Endodermal cell (in vitro differentiated cells): ENCODE data around the gene GSK3A. TPM values are rescaled to one million over a fixed set of nuclear protein-coding genes. Genes with fewer than 3 reads are reported as not detected.
"Not testable (repeated sequence)": the region's sequence is repeated elsewhere in the genome, so short reads cannot be mapped to it uniquely, and the experiment has no call there.

Experiments used
- DNase-seq: peaks from one replicate; pipeline ENCODE4 v3.0.0-alpha.2; 2017
- H3K27ac ChIP-seq: 2 replicates; pipeline ENCODE4 v1.5.1; 2013; ENCODE audit warnings: mild to moderate bottlenecking, low read depth, low read length, moderate library complexity
- H3K27me3 ChIP-seq: 2 replicates; pipeline ENCODE4 v1.6.1; 2013; ENCODE audit warnings: mild to moderate bottlenecking, low read length, moderate library complexity; ENCODE audit not compliant: insufficient read depth, control insufficient read depth, poor library complexity, severe bottlenecking
- H3K36me3 ChIP-seq: 2 replicates; pipeline ENCODE4 v1.7.0; 2013; ENCODE audit warnings: mild to moderate bottlenecking, low read length, moderate library complexity; ENCODE audit not compliant: control insufficient read depth, insufficient read depth
- H3K4me1 ChIP-seq: one replicate; pipeline ENCODE4 v1.7.0; 2013; ENCODE audit warnings: low read length; ENCODE audit not compliant: control insufficient read depth, insufficient read depth
- H3K4me3 ChIP-seq: 2 replicates; pipeline ENCODE4 v1.5.1; 2013; ENCODE audit warnings: mild to moderate bottlenecking, low read length, moderate library complexity
- H3K9ac ChIP-seq: 2 replicates; pipeline ENCODE4 v1.6.1; 2013; ENCODE audit warnings: mild to moderate bottlenecking, low read length, moderate library complexity; ENCODE audit not compliant: poor library complexity, severe bottlenecking; ENCODE audit errors: extremely low read depth
- H3K9me3 ChIP-seq: 2 replicates; pipeline ENCODE4 v1.6.1; 2013; ENCODE audit warnings: mild to moderate bottlenecking, low read length, moderate library complexity; ENCODE audit not compliant: control insufficient read depth
- H3K27ac Mint-ChIP-seq: 2 replicates; pipeline ENCODE4 v1.8.0; 2020; ENCODE audit warnings: mixed read lengths
- H3K27me3 Mint-ChIP-seq: 2 replicates; pipeline ENCODE4 v1.8.0; 2021; ENCODE audit warnings: mild to moderate bottlenecking, mixed read lengths; ENCODE audit not compliant: insufficient read depth
- H3K36me3 Mint-ChIP-seq: 2 replicates; pipeline ENCODE4 v1.8.0; 2020; ENCODE audit warnings: low read depth, mixed read lengths
- H3K4me1 Mint-ChIP-seq: 2 replicates; pipeline ENCODE4 v1.8.0; 2020; ENCODE audit warnings: mixed read lengths
- H3K4me3 Mint-ChIP-seq: 2 replicates; pipeline ENCODE4 v1.8.0; 2020; ENCODE audit warnings: mild to moderate bottlenecking, moderate library complexity, mixed read lengths
- H3K9me3 Mint-ChIP-seq: 2 replicates; pipeline ENCODE4 v1.8.0; 2020; ENCODE audit warnings: mild to moderate bottlenecking, mixed read lengths
- WGBS, 2 experiments: methylation state at CpG; one replicate each; pipeline versions ENCODE4 v1.1.5 to v1.1.7; 2013; ENCODE audit warnings: missing lambda C conversion rate in 2 of 2, mixed read lengths in 1 of 2; ENCODE audit not compliant: insufficient coverage in 1 of 2, insufficient read length in 1 of 2; 5-methylcytosine and 5-hydroxymethylcytosine counted together
- total RNA-seq, 2 donors: library from RNA; stranded (reverse); fragmentation: NEBNext Ultra II Directional in 1 of 2; extraction: Animal tissue kit (Norgen Biotek cat#: 25700) in 1 of 2; gene quantifications; 2 replicates in 1 of 2; 3 replicates in 1 of 2; pipeline ENCODE4 v1.2.1, GENCODE V29; 2021
- TF ChIP-seq, protein P1 (sequence below): fragments of 200-600 bp; sonication (generic); conservative IDR thresholded peaks from 2 replicates; pipeline ENCODE4 v1.5.0; 2021; ENCODE audit warnings: antibody characterized with exemption, mild to moderate bottlenecking

The GSK3A gene
- total RNA-seq, 2 donors from 2014 or later: 52.6 to 55.1 TPM

DNA sequence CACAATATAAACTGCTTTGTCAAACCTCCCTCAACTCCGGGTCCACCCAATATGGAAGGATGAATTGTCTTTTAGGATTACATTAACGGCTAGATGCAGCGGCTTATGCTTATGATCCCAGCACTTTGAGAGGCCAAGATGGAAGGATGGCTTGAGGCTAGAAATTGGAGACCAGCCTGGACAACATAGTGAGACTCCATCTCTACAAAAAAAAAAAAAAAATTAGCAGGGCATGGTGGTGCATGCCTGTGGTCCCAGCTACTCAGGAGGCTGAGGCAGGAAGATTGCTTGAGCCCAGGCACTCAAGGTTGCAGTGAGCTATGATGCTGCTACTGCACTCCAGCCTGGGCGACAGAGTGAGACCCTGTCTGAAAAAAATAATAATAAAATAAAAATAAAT lies 23.7 kb upstream of the GSK3A start:
- not testable (repeated sequence) for H3K9me3 Mint-ChIP-seq, H3K9me3 ChIP-seq, H3K27ac ChIP-seq, H3K4me3 Mint-ChIP-seq, DNase-seq, H3K27me3 ChIP-seq, H3K9ac ChIP-seq, H3K36me3 Mint-ChIP-seq, H3K36me3 ChIP-seq, H3K4me1 ChIP-seq, H3K4me3 ChIP-seq, H3K27ac Mint-ChIP-seq
- H3K27me3 Mint-ChIP-seq: peaks cover 15% of the 10 kb centered on the region
- H3K4me1 Mint-ChIP-seq: peaks cover 22% of the 10 kb centered on the region
- WGBS, 2 experiments: 91 to 93% methylated on average over 3 of the region's 4 CpGs

DNA sequence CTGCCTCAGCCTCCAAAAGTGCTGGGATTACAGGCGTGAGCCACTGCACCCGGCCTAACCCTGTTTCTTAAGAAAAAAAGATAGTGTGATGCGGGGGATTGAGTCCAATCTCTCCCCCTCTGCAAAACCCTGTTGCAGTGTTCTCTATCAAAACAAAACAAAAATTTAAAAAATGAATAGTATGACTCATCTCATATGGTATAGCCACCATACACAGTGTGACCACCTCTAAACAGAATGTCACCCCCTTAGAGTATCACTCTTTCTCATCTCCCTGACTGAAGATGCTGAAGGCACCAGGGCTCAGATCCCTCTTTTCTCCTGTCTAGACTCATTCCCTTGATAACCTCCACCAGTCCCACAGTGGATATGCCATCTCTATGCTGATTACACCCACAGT lies 19.4 kb upstream of the GSK3A start:
- Histone ChIP-seq H3K9me3 (no peaks in the 10 kb centered on the region), H3K4me3 (no peak overlapping the region), H3K27ac (no peak overlapping the region), H3K9ac (no peak overlapping the region), H3K4me1 (no peaks in the 10 kb centered on the region), H3K27me3 (no peaks in the 10 kb centered on the region), H3K36me3 (no peaks in the 10 kb centered on the region)
- H3K4me1 Mint-ChIP-seq: peaks cover under 1% of the 10 kb centered on the region
- no peaks in the 10 kb centered on the region for H3K36me3 Mint-ChIP-seq
- no peak overlapping the region for H3K4me3 Mint-ChIP-seq
- no peak for DNase-seq
- H3K9me3 Mint-ChIP-seq: no peaks in the 10 kb centered on the region
- H3K27ac Mint-ChIP-seq: no peak overlapping the region
- TF ChIP-seq, protein P1, sequence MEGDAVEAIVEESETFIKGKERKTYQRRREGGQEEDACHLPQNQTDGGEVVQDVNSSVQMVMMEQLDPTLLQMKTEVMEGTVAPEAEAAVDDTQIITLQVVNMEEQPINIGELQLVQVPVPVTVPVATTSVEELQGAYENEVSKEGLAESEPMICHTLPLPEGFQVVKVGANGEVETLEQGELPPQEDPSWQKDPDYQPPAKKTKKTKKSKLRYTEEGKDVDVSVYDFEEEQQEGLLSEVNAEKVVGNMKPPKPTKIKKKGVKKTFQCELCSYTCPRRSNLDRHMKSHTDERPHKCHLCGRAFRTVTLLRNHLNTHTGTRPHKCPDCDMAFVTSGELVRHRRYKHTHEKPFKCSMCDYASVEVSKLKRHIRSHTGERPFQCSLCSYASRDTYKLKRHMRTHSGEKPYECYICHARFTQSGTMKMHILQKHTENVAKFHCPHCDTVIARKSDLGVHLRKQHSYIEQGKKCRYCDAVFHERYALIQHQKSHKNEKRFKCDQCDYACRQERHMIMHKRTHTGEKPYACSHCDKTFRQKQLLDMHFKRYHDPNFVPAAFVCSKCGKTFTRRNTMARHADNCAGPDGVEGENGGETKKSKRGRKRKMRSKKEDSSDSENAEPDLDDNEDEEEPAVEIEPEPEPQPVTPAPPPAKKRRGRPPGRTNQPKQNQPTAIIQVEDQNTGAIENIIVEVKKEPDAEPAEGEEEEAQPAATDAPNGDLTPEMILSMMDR: no peak
- WGBS, 2 experiments: 93 to 100% methylated on average over 3 of the region's 3 CpGs
- H3K27me3 Mint-ChIP-seq: peaks cover 15% of the 10 kb centered on the region

DNA sequence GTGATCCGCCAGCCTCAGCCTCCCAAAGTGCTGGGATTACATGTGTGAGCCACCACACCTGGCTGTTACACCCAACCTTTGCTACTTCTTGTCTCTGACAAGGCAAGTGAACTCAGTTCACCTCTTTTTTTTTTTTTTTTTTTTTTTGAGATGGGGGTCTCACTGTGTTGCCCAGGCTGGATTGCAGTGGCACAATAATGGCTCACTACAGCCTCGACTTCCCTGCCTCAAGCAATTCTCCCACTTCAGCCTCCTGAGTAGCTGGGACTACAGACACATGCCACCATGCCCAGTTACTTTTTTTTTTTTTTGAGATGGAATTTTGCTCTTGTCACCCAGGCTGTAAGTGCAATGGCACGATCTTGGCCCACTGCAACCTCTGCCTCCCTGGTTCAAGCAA lies 15.4 kb upstream of the GSK3A start:
- H3K4me3 Mint-ChIP-seq, H3K9me3 ChIP-seq, H3K36me3 ChIP-seq, H3K27ac ChIP-seq, H3K9ac ChIP-seq, H3K27me3 ChIP-seq, H3K27ac Mint-ChIP-seq, H3K9me3 Mint-ChIP-seq, H3K4me1 ChIP-seq, H3K4me3 ChIP-seq, DNase-seq, H3K4me1 Mint-ChIP-seq, H3K36me3 Mint-ChIP-seq: not testable (repeated sequence)
- WGBS, 2 experiments: 92 to 94% methylated on average over 3 of the region's 3 CpGs
- peaks cover 12% of the 10 kb centered on the region for H3K27me3 Mint-ChIP-seq

DNA sequence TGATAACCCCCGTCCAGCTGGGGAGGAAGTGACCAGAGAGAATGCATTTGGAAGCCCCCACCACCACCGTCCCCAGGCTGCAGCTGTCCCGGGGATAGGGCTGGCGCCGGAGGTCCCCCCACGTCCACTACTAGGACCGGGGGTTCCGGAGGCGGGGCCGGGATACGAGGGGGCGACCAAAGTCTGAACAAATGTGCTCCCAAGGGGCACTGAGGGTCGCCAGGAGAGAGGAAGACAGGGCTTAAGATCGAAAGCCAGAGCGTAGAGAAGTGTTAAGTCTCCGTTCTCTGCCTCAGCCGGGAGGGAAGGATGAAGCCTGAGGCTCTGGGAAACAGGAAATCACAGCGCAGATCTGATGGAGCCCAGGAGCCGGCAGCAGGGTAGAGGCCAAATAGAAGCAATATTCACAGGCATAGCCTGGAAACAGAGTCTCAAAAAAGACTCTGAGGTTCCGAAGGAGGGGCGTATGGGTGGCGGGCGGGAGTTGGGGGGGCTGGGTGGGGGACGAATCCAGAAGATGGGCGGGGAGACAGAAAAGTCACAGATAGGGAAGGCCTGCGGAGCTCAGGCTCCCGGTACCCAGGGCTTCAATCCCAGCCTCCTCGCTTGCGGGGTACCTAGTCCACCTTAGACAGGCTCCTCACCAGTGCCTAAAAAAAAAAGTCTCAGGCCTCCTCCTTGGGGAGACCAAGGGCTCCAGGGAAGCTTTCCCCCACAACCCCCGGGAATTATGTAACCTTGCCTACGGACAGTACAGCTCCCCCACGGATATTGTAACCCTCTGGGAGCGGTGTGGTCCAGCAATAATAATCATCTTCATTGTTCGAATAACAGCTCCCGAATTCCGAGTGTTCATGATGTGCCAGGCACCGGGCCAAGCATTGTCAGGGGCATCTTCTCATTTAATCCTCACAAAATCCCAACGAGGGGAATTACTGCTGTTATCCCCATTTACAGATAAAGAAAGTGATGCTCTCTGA lies 13.7 kb upstream of the GSK3A start:
- no peaks in the 10 kb centered on the region for H3K27me3 Mint-ChIP-seq
- TF ChIP-seq, protein P1: no peak

More for the DNA sequence above, 13.7 kb upstream of the GSK3A start:
- Histone ChIP-seq H3K9ac (peak overlapping the region; percentile 44), H3K4me3 (peak overlapping the region; percentile 83), H3K27ac (peak overlapping the region; percentile 71), H3K36me3 (no peaks in the 10 kb centered on the region), H3K9me3 (no peaks in the 10 kb centered on the region), H3K27me3 (no peaks in the 10 kb centered on the region), H3K4me1 (no peaks in the 10 kb centered on the region)
- Mint-ChIP-seq H3K4me3 (peak overlapping the region; percentile 90), H3K4me1 (peaks cover 22% of the 10 kb centered on the region), H3K9me3 (no peaks in the 10 kb centered on the region), H3K27ac (peak overlapping the region; percentile 82), H3K36me3 (peaks cover 5% of the 10 kb centered on the region)
- 19 to 22% methylated on average over 27 to 38 of the region's 38 CpGs for WGBS, 2 experiments
- DNase-seq: peak; percentile 84
